Bone marrow (tissue), 2 donors: Measurements from ENCODE around the gene CDK6.

ENCODE experiments used
- DNase-seq, 2 donors: peaks; one replicate each; lab custom pipeline; 2025; lab: John Stamatoyannopoulos, UW

CDK6 gene

DNA sequence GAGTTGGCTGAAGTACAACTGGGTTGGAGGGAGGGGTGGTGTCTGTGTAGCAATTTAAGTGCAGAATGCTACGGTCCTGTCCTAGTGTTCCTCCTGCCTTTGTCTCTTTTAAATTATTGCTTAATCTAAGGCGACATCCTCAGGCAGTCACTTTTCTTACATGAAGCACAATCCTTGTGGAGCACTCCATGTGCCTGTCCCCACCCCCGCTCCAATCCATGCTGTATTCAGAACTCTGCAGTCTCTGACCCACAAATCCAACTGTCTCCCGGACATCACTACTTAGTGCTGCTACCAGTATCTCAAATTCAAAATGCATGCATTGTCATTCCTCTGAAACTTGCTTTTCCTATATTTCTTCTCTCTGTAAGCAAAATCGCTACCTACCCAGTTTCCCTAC, 154.7 kb downstream of the CDK6 start:
- DNase-seq = no peak

DNA sequence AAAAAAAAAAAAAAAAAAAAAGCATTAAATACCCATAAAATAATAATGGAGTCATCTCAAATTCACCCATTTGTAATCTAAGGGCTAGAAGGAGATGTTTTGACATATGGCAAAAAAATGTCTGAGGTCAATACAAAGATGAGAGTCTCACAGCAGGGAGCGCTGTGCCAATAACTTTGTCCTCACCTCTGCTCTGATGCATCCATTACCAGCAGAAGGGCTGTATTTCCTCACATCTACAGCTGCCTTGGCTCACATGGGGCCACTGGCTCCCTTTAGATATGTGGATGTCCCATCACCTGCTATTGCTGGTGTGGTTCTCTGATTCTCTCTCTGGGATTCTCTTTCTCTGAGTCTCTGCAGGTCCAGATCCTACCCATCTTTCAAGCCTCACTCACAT, 155.9 kb downstream of the CDK6 start:
- DNase-seq = no peak

GRCh38 chr7:92678291-92678920, 158.0 kb downstream of the CDK6 start:
- no peak for DNase-seq

- no peak for DNase-seq
These were observed 162.0 kb downstream of the CDK6 start for GRCh38 chr7:92674379-92674778.

DNA sequence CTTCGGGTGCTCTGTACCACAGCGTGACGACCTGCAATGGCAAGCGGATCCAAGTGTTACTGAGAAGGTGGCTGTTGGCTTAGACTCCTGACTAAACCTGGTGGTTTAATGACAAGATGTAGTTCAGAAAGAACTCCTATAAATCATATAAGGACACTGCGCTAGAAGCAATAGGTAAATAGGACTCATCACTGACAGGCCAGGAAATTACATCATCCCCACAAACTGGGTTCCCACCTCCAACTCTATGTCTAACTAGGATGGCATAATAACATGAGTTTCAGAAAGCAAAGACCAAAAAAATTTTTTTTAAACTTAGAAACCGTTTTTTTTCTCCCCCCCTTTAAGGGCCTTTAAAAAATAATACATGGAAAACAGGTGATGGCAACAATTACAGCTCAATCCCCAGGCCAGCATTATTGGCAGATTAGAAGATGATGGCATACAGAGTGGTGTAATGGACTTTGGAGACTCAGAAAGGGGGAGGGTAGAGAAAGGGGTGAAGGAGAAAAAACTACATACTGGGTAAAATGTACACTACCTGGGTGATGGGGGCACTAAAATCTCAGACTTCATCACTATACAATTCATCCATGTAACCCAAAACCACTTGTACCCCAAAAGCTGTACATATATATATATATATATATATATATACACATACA, 164.7 kb downstream of the CDK6 start:
- DNase-seq = no peak

DNA sequence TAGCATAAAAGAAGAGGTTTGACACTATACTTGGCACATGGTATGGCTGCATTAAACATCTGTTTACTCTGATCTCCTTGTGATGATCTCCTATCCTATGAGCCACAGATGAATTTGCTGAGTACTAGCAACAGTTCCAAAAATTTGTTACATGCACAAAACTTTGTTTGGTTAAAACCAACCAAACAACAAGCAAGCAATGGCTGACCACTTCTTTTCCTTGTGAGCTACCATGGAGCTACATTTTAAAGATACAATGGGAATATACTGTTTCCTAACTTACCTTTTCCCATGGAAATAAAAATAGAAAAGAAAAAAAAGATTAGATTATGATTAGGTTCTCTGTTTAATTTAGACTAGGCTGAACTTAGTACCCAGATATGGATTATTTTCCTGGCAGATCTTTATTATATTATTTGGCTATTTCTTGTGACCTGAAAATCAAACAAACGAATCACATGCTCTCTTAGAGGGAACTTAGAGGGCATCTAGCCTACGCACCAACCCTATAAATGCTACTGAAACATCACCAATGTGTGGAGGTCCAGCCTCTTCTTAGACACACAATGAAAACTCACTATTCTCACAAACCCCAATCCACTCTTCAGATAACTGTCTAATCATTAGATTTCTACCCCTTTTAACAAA, 166.0 kb downstream of the CDK6 start:
- no peak for DNase-seq

GRCh38 chr7:92669616-92670165, 166.7 kb downstream of the CDK6 start:
- no peak for DNase-seq

DNA sequence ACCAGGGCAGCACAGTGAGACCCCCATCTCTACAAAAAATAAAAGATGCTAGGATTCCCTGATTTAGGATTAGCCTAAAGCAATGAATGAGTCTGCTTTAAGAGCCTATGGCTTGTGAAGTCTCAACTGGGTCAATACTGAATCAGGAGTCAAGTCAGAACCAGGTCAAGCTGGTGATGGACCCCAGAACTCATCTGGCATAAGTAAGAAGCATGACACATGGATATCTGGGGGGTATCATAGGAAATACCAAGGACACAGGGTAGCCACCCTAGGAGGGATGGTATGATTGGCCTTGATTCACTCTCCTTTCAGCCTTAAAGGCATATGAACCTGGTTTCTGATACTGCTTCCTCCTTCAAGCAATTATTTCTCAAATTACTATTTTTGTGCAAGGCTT, 167.8 kb downstream of the CDK6 start:
- no peak for DNase-seq

- DNase-seq = no peak
These were observed 168.4 kb downstream of the CDK6 start for GRCh38 chr7:92667816-92668535.

DNA sequence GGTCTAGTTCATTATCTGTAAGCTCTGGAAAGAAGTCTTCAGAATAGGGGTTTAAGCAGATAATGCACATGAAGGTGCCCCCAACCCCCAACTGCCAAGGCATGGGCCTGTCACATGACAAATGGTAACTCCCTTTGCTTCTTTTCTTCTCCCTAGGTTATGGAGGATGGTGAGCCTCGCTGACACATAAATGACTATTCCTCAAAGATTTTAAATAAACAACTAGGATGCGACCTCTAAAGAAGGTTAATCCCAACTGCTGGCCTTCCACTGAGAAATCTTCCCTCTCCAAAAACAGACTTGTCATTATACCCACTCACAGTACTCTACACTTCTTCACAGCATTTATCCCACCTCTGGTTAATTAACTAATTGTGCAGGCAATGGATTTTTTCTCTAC, 170.4 kb downstream of the CDK6 start:
- DNase-seq = no peak

- DNase-seq = no peak
These were observed 174.7 kb downstream of the CDK6 start for GRCh38 chr7:92661651-92662050.

DNA sequence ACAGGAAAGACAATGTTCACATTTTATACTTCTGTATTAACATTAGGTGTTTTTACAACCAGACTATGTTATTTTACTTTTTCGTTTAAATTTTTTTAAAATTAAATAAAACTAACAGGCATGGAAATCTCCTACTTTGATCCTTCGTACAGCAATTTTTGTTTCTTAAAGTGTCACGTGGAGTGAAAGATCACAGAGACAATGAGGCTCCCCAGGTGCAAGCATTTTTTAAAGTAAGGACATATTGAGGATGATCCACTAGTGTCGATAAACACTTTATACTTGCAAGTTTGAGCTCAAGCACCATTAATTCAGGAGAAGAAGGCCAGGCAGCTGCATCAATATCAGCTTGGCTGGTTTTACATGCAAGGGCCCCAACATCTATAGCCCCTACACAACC, 177.7 kb downstream of the CDK6 start:
- no peak for DNase-seq

DNA sequence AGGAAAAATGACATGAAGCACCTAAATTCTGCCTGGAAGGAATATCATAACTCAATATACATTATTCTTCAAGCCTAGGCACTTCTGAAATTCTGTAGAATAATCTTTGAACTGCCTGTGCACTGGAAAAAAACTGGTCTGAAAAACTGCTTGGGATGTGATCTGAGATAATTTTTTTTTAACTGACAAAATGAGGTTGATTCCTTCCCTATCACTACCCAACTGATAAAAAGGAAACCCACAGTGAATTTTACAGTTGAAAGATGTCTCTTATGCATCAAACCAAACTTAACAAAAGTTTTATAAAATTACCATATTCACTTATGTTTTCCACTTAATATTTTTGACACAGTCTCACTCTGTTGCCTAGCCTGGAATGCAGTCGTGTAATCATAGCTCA, 179.0 kb downstream of the CDK6 start:
- DNase-seq = no peak

DNA sequence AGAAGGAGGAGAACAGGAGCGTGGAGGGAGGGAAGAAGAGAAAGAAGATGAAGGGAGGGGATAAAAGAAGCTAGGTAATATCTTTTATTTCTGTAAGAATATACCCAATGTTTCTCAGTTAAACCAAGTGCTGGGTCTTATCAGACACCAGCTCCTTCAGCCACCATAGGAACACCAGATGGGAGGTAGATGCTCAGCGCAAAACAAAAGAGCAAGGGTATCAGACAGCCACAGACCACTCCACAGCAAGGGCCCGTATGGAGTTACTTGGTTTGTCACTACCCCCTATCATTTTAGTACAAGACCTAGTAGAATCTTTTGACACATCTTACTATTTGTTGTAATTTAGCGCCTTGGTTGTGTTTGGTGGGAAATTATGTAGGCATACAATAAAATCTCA, 180.3 kb downstream of the CDK6 start:
- DNase-seq = no peak

- no peak for DNase-seq
These were observed 181.0 kb downstream of the CDK6 start for GRCh38 chr7:92655346-92655884.

DNA sequence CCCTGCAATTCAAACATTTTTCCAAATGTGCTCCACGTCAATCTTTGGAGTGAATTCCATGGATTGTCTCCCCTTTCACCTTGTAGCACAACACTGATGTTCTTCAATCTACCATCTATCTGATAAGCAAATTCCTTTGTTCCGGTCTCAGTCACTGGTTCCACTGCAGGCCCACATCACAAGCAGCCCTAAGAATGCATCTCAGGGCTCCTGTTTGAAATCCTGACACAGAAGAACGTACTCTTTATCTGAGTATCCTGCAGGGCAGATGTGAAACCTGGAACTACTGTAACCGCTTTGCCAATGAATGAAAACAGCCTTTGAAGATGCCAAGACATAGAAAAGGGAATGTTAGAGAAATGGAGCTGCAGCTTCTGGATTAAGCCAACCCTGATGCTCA, 183.2 kb downstream of the CDK6 start:
- no peak for DNase-seq

DNA sequence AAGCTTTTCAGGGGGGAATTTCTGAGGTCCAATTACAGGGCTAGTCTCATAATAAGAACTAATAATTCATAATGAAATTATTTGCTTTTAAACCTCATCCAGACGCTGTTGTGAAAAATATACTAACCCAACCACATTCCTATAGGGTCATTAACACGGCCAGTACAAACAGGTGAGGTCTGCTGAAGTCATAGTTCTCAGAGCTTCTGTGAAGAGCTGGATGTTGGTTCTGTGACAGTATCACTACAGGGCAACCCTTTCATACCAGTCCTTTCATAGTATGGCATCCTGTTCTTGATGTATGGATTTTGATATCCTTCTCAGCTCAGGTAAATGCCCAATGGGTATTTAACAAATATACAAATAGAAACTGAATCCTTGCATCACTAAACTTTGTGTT, 183.8 kb downstream of the CDK6 start:
- no peak for DNase-seq

DNA sequence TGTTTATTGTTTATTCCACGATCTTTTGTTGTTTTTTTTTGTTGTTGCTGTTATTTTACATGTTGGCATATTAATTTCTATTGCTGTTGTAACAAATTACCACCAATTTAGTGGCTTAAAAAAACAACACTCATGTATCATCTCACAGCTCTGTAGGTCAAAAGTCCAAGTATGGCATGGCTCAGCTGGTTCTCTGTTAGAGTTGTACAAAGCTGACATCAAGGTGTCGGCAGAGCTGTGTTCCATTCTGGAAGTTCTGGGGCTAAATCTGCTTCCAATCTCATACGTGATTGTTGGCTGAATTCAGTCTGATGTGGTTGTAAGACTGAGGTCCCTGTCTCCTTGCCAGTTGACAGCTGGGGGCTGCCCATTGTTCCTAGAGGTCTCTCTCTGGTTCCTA, 186.0 kb downstream of the CDK6 start:
- no peak for DNase-seq

DNA sequence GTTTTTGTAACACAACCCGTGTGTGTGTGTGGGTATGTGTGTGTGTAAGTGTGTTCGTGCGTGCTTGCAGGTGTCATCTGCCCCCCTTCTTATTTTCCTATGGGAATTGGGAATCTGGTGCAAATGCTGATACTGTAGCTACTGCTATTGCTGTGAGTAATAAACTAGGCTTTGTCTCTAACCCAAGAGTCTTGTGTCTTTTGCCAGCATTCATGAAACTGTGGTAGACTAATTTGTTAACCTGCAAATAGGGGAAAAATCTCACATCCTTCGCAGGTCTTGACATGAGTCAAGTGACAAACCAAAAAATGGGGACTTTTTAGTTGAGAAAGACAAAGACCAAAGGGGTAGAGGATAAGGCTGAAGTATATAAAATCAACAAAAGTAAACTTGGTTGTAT, 188.3 kb downstream of the CDK6 start:
- DNase-seq = no peak

GRCh38 chr7:92647652-92648051, 188.7 kb downstream of the CDK6 start:
- DNase-seq = no peak

DNA sequence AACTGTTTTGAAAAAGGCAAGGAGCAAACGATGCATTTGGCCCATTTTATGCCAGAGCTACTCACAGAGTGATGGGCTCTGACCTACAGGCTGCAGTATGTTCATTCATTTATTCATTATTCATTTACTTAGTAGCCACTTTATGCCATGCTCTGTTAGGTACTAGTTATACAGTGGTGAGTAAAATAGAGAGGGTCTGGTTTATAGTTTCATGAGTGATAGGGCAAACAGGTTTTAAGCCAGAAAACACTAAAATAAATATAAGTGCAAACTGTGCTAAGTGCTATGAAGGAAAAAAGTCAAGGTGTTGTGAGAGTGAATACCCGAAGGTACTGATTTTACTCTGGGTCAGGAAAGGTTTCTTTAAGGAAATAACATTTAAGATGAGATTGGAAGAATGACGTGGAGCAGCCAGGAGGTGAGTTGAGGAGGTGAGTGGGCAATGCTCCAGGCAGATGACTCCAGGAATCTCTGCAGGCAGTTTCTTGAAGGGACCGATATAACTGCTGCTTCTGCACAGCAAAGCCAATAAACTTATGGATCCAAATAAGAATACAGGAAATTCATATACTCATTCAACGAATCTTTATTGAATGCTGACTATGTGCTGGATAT, 189.3 kb downstream of the CDK6 start:
- DNase-seq = no peak
